ENCODE data around the gene SKAP1.
"Not testable (repeated sequence)": the region's sequence is repeated elsewhere in the genome, so short reads cannot be mapped to it uniquely, and the experiment has no call there.

SKAP1 gene

DNA sequence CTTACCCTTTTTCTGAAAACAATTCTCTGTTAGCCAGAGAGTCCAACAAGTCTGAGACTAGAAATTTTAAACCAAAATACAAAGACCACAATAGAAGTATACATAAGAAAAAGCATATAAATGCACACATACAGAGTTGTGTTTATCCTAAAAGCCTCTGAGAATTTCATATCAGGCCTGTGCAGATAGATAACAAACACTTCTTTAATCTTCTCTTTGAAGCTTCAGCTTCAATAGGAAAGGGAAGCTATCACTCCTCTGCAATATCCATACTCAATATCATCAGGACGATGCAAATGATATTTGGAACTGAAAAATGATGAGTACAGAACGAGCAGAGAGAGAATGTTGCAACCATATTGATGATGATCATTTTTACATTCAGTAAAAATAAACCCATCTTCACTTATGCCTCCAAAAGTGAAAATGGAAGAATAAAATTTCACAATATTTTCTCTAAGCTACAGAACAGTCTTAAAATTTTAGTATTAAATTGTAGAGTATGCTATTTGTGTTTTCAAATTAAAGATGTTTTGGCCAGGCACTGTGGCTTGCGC, 61.6 kb downstream of the SKAP1 start:
- DNase-seq, result no peak

DNA sequence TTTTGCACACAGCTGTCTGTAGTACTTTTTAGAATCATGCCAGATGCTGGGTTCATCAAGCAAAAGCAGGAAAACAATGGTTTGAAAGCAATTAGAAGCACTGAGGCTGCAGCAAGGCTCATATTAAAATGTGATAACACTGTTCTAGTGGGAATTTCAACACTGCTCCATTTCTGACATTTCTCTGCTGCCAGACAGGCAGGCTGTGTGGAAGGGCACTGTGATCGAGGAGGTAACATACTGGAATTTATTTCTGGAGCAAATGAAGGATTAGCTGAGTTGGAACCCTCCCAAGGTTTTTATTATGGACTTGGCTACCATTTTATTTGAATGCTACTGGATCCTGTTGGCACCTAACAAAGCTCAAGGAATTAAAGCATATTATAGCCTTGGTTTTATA, 66.9 kb downstream of the SKAP1 start:
- no peak for DNase-seq

DNA sequence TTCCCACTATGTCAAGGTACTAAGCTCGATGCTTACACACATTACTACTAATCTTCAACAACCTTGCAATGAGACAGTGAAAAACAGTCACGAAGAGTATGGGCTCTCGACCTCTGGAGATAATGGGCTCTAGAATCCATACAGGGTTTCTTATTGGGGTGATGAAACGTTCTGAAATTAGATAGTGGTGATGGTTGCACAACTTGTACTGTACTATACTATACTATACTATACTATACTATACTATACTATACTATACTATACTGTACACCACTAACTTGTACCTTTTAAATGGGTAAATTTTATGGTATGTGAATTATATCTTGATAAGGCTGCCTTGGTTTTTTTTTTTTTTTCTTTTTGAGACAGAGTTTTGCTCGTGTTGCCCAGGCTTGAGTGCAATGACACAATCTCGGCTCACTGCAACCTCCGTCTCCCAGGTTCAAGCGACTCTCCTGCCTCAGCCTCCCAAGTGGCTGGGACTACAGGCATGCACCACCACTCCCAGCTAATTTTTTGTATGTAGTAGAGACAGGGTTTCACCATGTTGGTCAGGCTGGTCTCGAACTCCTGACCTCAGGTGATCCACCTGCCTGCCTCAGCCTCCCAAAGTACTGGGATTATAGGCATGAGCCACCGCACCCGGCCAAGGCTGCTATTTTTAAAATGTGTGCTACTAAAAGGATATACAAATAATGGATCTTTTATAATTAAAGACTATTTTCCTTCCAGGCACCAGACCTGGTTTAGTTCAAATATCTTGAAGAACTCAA, 69.0 kb downstream of the SKAP1 start:
- DNase-seq, result not testable (repeated sequence)

DNA sequence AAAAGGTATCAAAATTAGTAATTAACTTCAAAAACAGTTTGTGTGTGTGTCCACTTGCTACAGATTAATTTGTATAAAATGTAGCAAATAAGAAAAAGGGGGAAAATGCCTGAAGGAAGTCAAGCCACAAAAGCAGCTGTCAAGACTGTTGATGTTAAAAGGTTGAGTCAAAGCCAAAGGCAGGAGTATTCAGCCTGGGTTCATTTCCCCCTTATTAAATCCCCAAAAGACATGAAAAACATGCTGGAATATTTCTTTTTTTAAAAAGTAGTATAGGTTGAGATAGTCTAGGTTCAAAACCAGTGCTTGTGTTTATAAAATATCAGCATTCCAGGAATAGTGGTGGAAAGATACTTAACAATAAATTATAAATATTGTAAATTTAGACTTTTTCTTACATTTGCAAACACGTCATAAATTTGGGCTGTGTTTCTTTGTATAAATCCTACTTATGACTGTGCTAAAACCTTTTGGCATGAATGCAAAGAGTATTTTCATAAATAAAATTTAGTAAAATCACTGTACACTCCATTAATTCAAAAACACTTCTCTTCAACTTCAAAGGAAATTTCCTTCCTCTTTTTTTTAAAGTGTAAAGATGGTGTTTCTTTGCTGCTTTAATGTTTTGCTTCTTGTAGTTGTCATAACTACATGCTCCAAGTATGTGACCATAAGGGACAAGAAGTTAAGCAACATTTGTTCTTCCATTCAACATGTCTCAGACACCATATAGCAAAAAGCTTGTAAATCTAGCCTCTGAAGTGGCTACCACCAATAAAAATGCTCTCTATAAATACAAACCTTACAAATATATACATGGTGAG, 72.0 kb downstream of the SKAP1 start:
- DNase-seq, result no peak

DNA sequence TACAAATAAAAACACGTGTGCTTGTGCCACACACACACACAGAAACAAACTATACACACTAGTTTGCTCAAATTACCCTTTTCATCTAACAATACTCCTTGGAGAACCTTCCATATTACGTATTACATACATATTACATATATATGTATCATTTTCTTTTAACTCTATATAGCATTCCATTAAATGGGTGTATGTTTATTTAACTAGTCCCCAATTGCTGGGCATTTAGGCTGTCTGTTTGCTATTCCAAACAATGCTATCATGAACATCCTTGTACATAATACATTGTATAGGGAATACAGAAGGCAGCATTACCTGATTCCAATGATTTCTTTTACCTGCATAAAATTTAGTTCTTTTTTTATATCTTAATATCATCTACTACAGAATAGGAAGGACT, 73.1 kb downstream of the SKAP1 start:
- no peak for DNase-seq

DNA sequence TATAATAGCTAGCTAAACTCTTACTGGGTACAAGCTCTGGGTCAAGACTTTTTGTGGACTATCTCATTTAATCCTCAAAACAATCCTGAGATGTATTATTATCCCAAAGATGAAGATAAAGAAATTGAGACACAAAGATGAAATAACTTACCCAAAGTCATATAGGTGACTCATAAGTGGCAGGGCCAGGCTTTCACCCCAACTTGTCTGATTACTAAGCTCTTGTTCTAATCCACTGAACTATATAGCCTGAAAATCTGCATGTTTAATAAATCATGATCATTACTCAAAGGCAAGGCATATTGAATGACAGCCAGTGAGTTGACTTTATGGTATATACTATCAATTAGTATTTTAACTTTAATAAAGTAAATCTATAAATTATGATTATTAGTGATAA, 77.4 kb downstream of the SKAP1 start:
- no peak for DNase-seq

DNA sequence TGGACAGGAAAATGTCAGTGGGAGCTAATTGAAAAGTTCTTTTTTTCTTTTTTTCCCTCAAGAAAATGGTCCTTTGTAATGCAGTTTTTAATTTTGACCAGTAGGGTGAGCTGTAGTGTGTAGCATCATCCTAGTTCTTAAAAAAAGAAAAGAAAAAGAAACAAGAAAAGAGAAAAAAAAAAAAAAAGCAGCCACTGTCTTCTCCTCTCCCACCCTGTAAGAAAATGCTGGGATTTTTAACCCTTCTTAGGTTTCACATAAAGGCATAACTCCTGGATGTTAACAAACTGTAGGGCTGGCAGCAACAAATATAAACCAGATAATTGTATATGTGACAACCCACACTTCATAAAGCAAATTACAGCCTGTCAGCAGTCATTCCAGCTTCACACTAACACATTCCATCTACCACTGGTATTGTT, 78.1 kb downstream of the SKAP1 start:
- no peak for DNase-seq

DNA sequence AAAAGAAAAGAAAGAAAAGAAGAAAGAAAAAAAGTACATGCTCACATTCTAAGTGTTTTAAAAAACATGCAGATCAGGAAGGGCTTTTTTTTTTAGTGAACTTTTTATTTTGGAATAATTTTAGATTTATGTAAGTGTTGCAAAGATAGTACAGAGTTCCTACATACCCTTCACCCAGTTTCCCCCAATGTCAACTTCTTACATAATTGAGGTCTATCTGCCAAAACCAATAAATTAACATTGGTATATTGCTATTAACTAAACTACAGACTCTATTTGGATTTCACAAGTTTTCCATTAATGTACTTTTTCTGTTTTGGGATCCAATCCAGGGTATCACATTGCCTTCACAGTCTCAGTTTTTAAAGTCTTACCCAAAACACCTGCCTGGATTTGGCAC, 81.7 kb downstream of the SKAP1 start:
- no peak for DNase-seq

DNA sequence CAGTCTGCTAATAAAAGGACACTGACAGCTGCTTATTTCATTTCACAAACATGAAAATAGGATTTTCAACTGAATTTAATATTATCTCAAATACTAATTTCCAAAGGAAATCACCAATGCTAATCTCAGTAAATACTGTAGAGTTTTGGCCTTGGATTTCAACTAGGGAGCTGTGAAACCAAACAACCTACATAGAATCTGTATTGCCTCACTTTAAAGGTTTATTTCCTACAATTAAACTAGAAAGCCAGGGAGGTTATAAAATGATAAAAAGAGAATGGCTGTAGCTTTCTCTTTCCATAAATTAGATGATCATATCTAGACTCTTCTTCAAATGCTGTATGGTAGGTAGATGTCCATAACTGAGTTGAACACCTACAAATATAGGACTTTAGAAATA, 82.8 kb downstream of the SKAP1 start:
- no peak for DNase-seq

DNA sequence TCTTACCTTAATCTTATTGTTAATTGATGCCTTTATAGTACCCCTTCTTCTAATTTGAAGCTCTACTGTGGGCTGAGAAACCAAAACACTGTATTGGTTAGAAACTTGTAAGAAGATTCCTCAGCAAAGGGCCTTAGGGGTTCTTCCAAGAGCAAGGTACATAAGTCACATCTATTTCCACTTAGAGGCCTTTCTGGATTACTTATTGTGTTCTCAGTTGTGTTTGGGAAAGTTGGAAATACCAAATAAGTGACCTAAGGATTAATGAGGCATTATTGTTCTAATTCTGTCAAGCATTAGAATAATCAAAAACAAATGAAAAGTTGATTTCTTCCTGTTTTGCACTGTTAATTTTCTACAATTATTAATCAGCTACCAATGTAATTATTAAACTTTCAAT, 85.8 kb downstream of the SKAP1 start:
- DNase-seq, result no peak

DNA sequence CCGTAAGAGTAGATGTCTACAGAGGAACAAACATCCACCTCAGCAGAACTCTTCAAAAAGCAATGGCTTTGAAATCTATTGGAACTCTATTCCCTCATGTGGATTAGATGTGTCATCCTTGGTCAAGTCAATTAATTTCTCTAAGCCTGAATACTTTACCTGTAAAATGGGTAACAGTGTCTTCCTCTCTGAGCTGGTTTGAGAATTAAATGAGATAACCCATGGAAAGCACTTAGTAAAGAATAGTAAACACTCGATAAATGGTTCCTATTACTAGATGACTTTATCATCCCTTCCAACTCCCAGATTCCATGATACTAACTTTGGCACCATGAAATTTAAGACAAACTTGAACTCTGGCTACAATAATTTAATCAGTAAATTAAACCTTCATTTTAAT, 89.1 kb downstream of the SKAP1 start:
- DNase-seq, result no peak

DNA sequence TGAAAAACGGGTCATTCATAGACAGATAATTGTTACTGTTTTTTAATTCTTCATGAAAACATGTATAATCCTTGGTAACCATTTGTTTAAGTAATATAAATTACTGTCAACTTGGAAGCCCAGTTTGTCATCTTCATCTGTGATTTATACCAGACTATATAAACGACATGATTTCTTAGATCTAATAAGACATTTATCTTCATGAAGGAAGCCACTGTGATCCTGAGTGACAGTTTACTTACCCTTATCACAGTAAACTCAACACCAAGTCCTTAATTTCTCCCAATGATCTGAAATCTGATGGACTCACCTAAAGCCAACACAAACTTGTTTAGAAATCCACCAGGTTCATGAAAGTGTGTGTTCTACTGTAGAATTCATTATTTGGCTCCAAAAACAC, 91.3 kb downstream of the SKAP1 start:
- DNase-seq, result no peak

DNA sequence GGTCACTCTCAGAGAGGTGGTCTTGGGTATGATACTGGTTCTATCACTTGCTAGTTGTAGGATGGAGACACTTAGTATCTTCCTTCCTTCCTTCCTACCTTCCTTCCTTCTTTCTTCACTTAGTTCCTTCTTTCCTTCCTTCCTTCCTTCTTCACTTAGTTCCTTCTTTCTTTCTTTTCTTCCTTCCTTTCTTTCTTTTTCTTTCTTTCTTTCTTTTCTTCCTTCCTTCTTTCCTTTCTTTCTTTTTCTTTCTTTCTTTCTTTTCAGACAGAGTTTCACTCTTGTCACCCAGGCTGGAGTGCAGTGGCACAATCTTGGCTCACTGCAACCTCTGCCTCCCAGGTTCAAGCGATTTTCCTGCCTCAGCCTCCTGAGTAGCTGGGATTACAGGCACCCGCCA, 92.1 kb downstream of the SKAP1 start:
- DNase-seq, result not testable (repeated sequence)

DNA sequence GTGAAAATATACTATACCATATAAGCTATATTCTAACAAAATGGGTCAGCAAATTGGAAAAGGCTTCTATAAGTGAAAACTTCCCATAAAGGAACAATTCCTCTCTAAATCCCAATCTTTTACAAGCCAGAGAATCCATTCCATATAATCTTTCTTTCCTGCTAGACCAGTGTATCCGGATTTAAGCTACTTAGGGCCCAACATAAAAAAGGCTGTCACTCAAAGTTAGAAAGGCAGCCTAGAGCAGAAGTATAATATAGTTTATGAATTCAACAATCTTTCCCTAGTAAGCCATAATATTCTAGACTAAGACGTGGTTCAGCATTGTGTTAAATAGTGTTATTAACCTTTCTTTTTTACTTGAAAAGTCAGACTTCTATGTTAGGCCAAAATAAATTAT, 93.0 kb downstream of the SKAP1 start:
- no peak for DNase-seq

DNA sequence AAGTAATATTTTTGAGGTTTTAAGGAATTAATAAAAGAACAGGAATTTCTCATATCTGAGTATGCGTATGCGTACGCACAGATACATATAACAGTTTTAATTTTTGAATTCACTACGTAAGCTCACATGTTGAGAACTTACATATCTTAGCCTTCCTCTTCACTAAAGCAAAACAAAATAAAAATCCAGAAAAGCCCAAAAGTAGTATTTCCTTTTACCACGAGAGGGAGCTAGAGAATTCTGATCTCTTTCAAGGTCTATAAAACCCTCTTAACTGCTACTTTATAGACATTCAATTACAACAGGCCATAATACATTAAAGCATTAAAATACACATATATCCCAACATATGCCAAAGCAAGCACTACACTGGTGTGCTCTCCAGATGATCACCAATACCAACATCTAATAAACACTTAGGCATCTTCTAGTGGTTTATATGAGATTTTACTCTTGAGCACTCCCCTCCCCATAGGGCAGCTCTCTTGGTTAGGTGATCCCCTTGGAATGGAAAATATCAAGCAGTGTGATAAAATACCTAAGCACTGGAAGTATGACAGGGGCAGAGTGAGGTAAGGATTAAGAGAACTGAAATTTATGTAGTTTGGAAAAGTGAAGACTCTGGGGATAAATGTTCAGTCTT, 94.0 kb downstream of the SKAP1 start:
- no peak for DNase-seq

DNA sequence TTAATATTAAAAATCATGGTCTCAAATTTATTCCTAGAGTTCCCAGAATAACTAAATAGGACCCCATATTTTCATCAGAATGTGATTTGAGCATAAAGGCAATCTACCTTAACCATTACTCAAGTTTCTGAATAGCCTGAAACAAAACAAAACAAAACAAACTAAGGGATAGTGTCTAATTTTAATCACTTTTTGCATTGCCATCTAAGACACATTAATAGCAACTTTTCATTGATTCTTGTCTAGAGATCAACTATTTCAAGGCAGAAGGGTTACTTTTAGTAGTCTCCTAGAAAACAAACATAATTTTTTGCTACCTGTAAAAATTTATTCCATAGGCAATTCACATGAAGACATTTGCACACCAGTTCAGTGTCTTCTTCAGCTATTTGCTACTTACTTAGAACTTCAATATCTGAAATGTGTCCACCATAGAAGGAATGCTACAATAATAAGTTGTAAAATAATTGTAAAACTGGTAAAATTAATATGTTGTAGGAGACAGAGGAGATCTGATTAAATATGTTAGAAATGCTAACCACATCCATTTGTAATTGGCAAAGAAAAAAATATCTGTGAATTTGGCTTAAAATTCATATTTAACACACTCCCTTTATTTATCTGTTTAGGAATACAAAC, 94.7 kb downstream of the SKAP1 start:
- DNase-seq, result no peak

DNA sequence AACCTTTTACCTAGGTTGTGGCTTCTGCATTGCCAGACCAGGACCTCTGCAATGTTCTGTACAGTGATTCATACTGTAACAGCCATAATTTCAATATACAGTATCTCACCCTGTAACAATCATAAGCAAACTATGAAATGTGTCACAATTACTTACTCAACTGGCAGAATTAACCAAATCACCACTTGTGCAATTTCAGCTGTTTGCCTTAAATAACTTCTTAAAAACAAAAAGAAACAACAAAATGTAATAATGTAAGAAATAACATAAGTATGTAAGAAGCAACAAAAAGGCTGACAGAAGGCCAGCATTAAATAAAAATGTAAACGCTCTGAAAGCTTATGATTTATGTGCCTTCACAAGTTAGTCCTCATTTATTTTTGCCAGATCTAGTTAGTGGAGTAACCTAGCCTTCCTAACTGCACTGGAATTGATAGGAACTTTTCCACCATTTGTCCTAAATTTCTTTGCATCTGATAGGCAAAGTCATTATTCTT, 96.9 kb downstream of the SKAP1 start:
- no peak for DNase-seq

DNA sequence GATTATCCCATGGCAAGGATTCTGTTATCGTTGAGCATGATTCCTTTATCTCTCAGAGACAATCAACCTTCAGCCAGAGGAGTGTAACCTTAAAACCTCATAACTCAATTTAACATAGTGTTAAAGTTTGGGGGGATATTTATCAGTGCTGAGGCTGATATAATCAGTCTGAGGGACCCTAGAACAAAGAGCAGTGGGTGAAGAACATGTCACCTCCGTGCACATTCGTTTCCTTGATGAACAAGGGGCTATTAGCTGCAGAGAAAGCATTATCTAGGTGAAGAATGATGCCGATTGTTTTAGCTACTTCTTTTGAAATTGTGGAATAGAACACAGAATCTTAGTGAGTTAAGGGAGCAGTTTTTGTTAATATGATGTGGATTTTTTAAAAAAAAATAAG, 99.1 kb downstream of the SKAP1 start:
- no peak for DNase-seq

DNA sequence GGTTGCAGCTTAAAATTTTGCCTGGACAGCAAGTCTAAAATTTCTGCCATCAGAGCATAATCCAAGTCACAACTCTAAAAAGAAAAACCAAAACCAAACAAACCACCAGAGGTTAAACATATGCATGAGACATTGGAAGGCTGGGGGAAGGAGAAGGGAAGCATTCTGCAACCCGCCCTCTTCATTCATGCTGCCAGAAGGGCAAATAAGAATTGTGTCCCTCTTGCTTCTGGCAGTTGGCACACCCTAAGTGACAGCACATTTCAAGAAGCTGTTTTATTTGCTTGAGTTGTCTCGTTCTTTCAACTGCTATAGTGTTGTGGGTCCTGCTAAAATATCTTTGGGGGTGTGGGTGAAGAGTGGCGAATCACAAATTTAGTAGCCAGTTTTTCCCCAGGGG, 99.6 kb downstream of the SKAP1 start:
- DNase-seq, result no peak

DNA sequence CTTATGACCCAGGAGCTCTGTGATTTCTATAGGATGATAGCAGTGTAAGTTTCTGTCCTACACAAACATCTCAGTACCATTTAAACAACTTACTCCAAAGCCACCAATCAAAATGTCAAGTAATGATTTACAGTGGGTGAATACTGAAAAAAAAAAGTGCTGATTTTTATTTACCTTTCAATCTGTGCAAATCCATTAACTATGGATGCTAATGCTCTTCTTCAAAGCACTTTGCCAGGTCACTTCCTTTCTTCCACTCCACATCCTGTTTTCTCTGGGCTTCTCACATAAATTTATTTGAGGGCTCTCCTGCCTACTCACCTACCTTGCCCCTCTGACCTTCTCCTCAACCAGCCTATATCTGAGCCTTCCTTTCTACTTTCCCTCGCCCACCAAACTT, 101.6 kb downstream of the SKAP1 start:
- no peak for DNase-seq

DNA sequence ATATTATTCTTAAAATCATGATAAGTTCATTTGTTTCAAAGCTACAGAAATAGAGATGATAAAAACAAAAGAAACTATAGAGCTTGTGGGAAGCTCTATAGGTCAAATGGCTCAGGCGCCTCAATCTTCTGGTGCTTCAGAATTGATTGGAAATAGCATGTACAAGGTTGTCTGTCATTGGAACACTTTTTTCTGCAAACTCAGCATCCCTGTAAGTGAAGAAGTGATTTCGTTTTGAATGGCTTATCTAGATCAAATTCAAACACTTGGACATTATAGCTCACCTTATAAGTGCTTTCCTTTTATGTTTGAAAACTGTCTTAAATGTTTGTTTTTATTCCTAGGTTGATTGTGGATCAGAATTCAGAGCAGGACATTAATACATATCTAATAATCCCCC, 103.7 kb downstream of the SKAP1 start:
- DNase-seq, result no peak

DNA sequence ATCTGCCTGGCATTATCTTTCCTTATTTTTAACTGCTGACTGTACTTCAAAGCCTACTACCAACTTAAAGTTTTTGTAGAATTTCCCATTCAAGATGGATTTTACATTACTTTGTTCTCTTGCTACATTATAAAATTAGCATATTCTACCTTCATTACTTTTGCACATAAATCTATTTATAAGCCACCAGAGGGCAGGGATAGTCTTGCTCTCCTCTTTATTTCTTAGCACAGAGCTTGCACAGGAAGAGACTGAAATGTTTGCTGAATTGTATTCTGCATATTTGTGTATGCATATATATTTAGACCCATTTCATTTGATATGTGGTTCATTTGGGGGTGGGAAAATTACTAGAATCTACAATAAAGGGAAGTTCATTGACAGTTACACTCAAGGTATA, 108.0 kb downstream of the SKAP1 start:
- no peak for DNase-seq

DNA sequence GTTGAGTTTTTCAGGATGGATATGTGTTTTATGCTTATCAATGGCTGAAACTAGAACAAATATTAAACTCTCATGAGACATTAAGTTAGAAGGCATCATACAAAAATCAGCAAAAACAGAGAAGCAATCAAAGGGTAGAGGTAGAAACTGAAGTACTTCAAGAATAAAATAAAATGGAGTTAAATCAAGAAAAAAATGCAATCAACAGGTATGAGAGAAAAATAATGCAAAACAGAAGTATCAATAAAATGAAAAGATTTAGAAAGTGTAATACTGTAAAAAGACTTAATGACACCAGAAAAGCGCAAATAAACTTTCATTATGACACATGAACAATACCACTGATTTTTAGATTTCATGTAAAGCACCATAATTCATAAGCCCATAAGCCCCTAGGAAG, 112.3 kb downstream of the SKAP1 start:
- DNase-seq, result no peak
